Measurements from ENCODE around the gene KRTAP17-1.
A peak's percentile ranks its signal among the peaks of the same experiment; 100 is the strongest.

The KRTAP17-1 gene, protein sequence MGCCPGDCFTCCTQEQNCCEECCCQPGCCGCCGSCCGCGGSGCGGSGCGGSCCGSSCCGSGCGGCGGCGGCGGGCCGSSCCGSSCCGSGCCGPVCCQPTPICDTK

DNA sequence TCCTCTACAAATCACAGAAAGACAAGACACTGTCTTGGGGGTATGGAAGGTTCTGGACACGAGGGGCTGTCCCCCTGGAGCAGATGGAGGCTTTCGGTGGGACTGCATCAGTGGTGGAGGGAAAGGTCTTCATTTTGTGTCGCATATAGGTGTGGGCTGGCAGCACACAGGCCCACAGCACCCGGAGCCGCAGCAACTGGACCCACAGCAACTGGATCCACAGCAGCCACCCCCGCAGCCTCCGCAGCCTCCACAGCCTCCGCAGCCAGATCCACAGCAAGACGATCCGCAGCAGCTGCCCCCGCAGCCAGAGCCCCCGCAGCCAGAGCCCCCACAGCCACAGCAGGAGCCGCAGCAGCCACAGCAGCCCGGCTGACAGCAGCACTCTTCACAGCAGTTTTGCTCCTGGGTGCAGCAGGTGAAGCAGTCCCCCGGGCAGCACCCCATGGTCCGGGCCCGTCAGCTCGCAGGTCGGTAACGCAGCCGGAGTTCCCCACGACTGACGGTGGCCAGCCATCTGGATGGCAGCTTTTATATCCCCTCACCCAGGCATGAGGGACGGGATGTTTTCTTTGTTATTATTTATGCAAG is at the start of gene KRTAP17-1:
KRTAP17-1 (minus strand) TSS at position 507 of the 591 bp plus-strand sequence; CDS start at position 447, 60 bp downstream.
- no peaks in the 10 kb centered on the region for H3K9me3 ChIP-seq (ENCODE audit: control insufficient read depth, insufficient read depth, low read depth, low read length)
- no peak within 1 kb of the TSS for H3K4me3 ChIP-seq (ENCODE audit: low read depth, low read length)
- TF ChIP-seq ZNF354C (tag by site-specific recombination; IDR thresholded peaks at IDR 0.05; ENCODE audit: borderline replicate concordance, low read depth) (no peak), ZIC2 (tag by site-specific recombination; IDR thresholded peaks at IDR 0.05) (peak; percentile 92)
- TF ChIP-seq, protein P1, sequence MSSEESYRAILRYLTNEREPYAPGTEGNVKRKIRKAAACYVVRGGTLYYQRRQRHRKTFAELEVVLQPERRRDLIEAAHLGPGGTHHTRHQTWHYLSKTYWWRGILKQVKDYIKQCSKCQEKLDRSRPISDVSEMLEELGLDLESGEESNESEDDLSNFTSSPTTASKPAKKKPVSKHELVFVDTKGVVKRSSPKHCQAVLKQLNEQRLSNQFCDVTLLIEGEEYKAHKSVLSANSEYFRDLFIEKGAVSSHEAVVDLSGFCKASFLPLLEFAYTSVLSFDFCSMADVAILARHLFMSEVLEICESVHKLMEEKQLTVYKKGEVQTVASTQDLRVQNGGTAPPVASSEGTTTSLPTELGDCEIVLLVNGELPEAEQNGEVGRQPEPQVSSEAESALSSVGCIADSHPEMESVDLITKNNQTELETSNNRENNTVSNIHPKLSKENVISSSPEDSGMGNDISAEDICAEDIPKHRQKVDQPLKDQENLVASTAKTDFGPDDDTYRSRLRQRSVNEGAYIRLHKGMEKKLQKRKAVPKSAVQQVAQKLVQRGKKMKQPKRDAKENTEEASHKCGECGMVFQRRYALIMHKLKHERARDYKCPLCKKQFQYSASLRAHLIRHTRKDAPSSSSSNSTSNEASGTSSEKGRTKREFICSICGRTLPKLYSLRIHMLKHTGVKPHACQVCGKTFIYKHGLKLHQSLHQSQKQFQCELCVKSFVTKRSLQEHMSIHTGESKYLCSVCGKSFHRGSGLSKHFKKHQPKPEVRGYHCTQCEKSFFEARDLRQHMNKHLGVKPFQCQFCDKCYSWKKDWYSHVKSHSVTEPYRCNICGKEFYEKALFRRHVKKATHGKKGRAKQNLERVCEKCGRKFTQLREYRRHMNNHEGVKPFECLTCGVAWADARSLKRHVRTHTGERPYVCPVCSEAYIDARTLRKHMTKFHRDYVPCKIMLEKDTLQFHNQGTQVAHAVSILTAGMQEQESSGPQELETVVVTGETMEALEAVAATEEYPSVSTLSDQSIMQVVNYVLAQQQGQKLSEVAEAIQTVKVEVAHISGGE (tag by site-specific recombination; conservative IDR thresholded peaks at IDR 0.05; ENCODE audit: low read depth), result 0 out of 2 replicates have a peak, but pooled peaks have one; percentile 28
- H3K27ac ChIP-seq (ENCODE audit: extremely low read depth, low read depth, low read length), result no peak within 1 kb of the TSS
- ChIA-PET POLR2A (no interaction called here), CTCF (interaction anchor here (1.7 to 2.4 kb wide), 2 partner anchors 8 to 14 kb away, joined by 7 to 10 read pairs; no protein-coding TSS in a partner anchor)
- H3K36me3 ChIP-seq (ENCODE audit: control insufficient read depth in 2 of 2, insufficient read depth in 1 of 2, low read length in 2 of 2), result no peaks in the 10 kb centered on the region
- H3K4me1 ChIP-seq (ENCODE audit: control insufficient read depth, insufficient read depth, low read length), result no peaks in the 10 kb centered on the region

DNA sequence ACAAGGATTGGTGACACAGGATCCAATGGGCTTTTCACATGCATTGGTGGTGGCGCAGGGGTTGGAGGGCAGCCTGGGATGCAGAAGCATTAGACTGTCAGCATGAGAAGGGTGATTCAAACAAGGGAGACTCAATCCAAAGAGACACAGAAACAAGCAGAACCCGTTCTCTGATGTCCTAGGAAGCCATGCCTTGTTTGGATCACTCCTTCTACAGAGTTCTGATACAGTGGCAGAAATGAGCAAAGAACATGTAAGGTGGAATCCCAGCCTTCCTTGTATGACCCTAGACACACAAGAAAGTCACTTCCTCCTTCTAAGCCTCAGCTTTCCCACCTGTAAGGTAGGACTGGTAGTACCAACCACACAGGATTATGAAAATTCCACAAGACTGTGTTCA is 48.4 kb upstream of the KRTAP17-1 start:
- TF ChIP-seq ZNF585B (tag by site-specific recombination; IDR thresholded peaks at IDR 0.05) (no peak), ZNF423 (tag by site-specific recombination; IDR thresholded peaks at IDR 0.05) (no peak), OSR2 (tag by site-specific recombination; IDR thresholded peaks at IDR 0.05) (no peak), ZNF121 (tag by site-specific recombination; IDR thresholded peaks at IDR 0.05) (no peak), ZNF366 (tag by site-specific recombination; conservative IDR thresholded peaks at IDR 0.05) (no peak), ZFHX2 (tag by site-specific recombination; conservative IDR thresholded peaks at IDR 0.05) (no peak), KLF7 (tag by site-specific recombination; IDR thresholded peaks at IDR 0.05; ENCODE audit: borderline replicate concordance) (no peak), ZNF223 (tag by site-specific recombination; IDR thresholded peaks at IDR 0.05) (no peak), ZXDB (tag by site-specific recombination; IDR thresholded peaks at IDR 0.05) (no peak), SALL2 (tag by site-specific recombination; IDR thresholded peaks at IDR 0.05; ENCODE audit: borderline replicate concordance) (no peak)
- TF ChIP-seq, protein P2, sequence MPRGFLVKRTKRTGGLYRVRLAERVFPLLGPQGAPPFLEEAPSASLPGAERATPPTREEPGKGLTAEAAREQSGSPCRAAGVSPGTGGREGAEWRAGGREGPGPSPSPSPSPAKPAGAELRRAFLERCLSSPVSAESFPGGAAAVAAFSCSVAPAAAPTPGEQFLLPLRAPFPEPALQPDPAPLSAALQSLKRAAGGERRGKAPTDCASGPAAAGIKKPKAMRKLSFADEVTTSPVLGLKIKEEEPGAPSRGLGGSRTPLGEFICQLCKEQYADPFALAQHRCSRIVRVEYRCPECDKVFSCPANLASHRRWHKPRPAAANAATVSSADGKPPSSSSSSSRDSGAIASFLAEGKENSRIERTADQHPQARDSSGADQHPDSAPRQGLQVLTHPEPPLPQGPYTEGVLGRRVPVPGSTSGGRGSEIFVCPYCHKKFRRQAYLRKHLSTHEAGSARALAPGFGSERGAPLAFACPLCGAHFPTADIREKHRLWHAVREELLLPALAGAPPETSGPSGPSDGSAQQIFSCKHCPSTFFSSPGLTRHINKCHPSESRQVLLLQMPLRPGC (tag by site-specific recombination; IDR thresholded peaks at IDR 0.05), result no peak
- TF ChIP-seq, protein P3, sequence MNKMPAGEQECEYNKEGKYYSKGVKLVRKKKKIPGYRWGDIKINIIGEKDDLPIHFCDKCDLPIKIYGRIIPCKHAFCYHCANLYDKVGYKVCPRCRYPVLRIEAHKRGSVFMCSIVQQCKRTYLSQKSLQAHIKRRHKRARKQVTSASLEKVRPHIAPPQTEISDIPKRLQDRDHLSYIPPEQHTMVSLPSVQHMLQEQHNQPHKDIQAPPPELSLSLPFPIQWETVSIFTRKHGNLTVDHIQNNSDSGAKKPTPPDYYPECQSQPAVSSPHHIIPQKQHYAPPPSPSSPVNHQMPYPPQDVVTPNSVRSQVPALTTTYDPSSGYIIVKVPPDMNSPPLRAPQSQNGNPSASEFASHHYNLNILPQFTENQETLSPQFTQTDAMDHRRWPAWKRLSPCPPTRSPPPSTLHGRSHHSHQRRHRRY (tag by site-specific recombination; IDR thresholded peaks at IDR 0.05), result no peak
- CTCF ChIA-PET, result no interaction called here

More for the DNA sequence above, 48.4 kb upstream of the KRTAP17-1 start:
- Histone ChIP-seq H3K4me1 (ENCODE audit: control insufficient read depth, insufficient read depth, low read length) (no peaks in the 10 kb centered on the region), H3K27ac (ENCODE audit: extremely low read depth, low read depth, low read length) (no peak overlapping the region), H3K9me3 (ENCODE audit: control insufficient read depth, insufficient read depth, low read depth, low read length) (no peaks in the 10 kb centered on the region), H3K4me3 (ENCODE audit: low read depth, low read length) (no peak overlapping the region), H3K36me3 (ENCODE audit: control insufficient read depth in 2 of 2, insufficient read depth in 1 of 2, low read length in 2 of 2) (no peaks in the 10 kb centered on the region)
- POLR2A ChIA-PET, result no interaction called here

Data from HEK293 (cell line).